GM18517 (cell line): Measurements from ENCODE around the gene USP32.
"Not testable (repeated sequence)": the region's sequence is repeated elsewhere in the genome, so short reads cannot be mapped to it uniquely, and the experiment has no call there.

Experiments used
- ATAC-seq: cut with Tn5 transposase; IDR thresholded peaks from one replicate; pipeline ENCODE4 v1.9.1; 2021; ENCODE audit warnings: mild to moderate bottlenecking, moderate library complexity; ENCODE audit not compliant: unreplicated experiment

USP32 gene

DNA sequence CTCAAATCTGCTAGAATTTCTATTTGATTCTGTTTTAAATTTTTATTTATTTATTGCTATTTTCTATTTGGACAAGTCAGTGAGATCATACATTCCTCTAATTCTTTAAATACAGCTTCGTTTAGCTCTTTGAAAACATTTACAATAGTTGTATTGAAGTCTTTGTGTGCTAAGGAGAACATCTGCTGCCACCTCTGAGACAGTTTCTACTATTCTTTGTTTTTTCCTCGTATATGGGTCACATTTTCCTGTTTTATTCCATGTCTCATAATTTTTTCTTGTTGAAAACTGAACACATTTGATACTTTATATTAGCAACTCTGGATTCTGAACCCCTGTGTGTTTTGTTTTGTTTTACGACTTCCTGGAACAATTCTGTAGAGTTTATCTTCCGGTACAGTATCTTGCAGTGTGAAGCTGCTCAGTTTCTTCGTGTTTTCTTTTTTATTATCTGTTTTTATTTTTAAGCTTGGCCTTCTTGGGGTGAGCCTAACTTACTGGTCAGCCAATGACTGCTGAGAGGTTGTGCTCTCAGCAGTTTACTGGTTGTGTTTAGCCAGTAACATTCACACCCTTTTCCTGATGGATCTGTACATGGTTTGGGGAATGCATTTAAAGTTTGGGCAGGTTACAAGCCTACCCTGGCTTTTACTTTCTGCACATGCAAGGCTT lies 143.2 kb downstream of the USP32 start:
- ATAC-seq, result no peak

DNA sequence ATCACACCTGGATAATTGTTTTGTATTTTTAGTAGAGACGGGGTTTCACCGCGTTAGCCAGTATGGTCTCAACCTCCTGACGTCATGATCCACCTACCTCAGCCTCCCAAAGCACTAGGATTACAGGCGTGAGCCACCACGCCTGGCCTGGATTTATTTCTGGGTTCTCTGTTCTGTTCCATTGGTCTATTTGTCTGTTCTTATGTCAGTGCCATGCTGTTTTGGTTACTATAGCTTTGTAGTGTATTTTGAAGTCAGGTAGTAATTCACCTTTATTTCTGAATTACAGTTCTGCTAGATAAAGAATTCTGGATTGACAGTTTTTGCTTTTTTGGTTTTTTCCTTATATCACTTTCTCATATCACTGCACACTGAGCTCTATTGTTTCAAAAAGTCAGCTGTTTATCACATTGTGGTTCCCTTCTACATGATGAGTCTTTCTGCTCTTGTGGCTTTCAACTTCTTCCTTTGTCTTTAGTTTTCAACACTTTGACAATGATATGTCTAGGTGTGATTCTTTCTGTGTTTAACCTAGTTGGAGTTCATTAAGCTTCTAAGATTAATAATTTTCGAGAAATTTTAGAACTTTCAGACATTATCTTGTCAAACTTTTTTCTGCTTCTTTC lies 144.0 kb downstream of the USP32 start:
- ATAC-seq, result no peak

DNA sequence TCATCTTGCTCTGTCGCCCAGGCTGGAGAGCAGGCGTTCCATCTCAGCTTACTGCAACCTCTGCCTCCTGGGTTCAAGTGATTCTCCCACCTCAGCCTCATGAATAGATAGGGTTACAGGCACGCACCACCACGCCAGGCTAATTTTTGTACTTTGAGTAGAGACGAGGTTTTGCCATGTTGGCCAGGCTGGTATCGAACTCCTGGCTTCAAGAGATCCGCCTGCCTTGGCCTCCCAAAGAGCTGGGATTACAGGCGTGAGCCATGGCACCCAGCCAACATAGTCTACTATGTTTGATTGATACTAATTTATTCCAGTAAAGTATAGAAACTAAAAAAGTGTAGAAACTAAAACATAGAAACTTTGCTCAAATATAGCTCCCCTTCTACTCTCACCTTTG lies 147.3 kb downstream of the USP32 start:
- no peak for ATAC-seq

DNA sequence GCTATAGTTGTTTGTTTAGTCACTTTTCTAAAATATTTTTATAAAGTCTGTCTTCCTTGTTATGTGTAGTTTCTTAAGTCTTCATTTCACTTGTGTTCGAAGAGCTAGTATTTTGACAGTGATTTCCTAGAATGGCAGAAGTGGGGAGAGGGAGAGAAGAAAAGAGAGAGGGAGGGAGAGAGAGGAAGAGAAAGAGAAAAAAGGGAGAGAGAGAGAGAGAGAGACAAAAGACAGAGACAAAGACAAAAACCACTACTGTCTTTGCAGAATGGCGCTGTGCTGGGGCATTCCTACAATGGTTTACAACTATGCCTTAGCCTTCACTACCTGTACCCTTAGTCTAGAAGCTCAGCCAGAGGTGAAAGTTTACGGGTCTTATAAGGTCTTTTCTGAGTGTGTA lies 151.6 kb downstream of the USP32 start:
- no peak for ATAC-seq

DNA sequence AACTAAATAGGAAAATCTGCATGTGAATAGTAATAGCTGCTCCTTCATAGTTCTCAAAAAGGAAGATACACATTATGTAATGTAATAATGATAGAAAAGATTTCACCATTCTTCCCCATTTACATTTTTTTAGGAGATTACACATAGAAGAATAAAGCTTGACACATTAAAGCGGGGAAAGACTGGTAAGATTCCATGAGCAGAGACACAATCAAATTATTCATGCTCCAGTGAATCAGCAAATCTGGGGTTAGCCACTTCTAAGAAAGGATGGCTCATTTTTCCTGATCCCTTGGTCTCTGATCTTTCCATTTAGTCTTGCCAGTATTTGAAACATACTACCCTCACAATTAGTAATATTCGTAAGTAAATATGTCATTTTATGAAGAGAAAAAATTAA lies 160.2 kb downstream of the USP32 start:
- ATAC-seq, result no peak

- ATAC-seq, result no peak
Measured at GRCh38 chr17:60231234-60231633, 160.7 kb downstream of the USP32 start.

DNA sequence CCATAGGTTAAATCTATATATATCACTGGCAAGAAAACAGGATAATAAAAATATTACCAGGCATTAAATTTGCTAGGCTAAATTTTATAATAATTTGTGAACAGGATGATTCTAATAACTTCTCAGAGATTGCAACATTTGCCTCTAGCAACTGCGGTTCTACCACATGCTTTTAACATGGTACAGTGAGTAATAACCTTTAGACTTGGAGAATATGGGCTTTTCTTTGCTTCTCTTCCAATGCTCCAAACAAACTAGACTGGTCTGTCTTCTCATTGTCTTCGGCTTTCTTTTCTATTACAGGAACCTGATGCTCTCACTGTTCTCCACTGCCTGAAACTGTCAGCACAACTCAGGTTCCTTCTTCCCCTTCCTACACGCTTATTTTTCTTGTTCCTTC lies 161.6 kb downstream of the USP32 start:
- ATAC-seq, result no peak

GRCh38 chr17:60229188-60229802 lies 162.6 kb downstream of the USP32 start:
- no peak for ATAC-seq

GRCh38 chr17:60227276-60227675 lies 164.7 kb downstream of the USP32 start:
- ATAC-seq, result not testable (repeated sequence)

DNA sequence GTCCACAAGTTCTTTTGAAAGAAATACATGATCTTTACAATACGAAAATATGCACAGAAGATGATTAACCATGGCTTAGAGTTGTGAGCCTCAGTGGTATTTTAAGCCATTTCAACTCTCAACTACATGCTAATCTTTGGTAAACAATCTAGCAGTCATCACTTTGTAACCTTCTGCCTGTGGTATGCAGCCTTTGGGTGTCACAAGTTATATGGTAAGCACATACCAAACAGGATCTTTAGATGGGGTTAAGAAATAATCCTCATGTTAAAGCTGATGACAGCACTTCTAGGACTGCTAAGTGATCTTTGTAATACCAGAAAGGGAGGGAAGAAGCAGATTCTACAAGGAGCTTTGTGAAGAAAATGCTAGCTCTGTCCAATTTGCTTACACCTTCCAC lies 167.9 kb downstream of the USP32 start:
- ATAC-seq, result no peak

- ATAC-seq, result no peak
Measured at GRCh38 chr17:60223456-60223855, 168.5 kb downstream of the USP32 start.

DNA sequence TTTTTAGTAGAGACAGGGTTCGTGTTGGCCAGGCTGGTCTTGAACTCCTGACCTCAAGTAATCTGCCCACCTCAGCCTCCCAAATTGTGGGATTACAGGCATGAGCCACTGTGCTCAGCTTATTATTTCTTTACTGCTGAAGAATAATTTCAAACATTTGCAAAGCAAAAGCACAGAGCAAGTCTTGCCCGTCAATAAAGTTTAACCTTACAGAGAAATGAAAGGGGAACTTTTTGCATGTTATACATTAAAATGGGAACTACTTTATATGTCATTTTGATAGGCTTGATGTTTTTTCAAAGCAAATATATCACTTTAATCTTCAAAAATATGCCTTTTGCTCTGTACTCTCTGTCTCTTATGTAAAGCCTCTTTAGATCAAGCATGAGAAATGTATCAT lies 173.2 kb downstream of the USP32 start:
- ATAC-seq, result not testable (repeated sequence)

GRCh38 chr17:60215895-60216294 lies 176.0 kb downstream of the USP32 start:
- not testable (repeated sequence) for ATAC-seq

- not testable (repeated sequence) for ATAC-seq
Measured at GRCh38 chr17:60211282-60211681, 180.7 kb downstream of the USP32 start.

DNA sequence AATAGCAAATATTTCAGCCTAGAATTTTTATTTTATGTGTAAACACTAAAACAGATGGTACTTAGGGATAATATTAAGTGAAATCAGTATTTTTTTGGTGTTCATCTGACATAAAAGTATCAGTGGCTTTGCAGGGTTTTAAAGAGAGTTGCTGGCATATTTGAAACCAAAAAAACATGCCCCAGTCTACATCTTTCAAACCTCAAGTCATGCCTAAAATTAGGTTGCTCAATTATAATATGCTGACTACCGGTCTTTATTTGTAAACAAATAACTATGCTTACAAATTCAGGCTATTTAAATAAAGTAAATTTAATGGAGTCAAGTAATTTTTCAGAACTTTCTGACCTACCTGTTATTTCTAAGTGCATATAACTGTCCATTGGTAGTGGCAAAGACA lies 183.6 kb downstream of the USP32 start:
- not testable (repeated sequence) for ATAC-seq

- not testable (repeated sequence) for ATAC-seq
Measured at GRCh38 chr17:60205782-60206181, 186.2 kb downstream of the USP32 start.

DNA sequence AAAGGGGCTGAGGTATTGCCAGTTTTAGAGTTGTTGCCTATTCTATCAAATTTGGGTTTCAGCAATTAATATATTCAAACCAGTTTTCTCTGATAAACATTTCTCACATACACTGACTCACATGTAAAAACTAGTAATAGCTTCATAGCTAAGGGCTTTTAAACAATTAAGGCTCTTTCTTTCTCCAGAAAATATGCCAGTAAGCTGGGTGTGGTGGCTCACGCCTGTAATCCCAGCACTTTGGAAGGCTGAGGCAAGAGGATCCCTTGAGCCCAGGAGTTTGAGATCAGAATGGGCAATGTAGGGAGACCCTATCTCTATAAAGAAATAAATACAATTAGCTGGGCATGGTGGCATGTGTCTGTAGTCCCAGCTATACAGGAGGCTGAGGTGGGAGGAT lies 193.3 kb downstream of the USP32 start:
- ATAC-seq, result not testable (repeated sequence)

DNA sequence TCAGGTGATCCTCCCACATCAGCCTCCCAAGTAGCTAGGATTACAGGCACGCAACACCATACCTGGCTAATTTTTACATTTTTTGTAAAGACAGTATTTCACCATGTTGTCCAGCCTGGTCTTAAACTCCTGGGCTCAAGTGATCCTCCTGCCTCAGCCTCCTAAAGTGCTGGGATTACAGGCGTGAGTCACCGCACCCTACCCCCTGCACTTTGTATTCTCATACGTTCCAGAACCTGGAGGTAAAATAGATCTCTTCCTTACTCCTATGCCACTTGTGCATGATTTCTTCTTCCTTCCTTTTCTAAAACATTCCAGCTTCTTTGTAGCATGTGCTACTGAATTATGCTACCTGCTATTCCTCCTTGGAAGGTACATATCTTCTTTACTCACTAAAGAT lies 197.8 kb downstream of the USP32 start:
- ATAC-seq, result not testable (repeated sequence)

DNA sequence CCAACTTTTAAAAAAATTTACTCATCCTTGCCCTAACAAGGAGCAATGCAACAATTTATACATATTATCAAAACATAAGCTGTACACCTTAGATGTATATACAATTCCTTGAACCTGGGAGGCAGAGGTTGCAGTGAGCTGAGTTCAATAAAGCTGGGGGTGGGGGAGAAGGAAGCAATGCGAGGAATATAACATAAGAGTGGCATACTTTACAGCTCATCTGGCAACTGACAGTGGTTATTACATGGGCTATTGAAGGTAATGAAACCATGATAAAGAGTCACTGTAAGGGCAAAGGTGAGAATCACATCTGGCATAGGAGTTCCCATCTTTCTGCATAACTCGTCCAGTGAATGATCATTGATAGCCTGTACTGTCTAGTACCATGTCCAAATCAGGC lies 198.5 kb downstream of the USP32 start:
- no peak for ATAC-seq

DNA sequence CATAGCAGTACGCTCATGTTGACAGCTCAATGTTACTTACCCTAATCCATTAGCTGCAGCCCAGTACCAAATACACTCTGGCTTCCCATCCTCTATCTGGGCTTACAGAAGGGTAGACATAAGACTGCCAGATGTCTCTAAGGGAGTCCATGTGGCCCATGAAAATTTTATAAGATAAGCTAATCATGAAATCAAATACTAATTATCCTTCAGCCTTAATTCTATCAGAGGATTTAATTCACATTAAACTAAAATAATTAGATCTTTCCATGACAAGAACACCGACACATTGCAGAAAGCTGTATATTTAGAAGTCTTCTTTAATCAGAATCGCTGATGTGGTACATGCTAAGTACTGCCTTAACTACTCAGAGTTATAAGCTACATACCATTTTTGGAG lies 198.9 kb downstream of the USP32 start:
- not testable (repeated sequence) for ATAC-seq

GRCh38 chr17:60190032-60190431 lies 201.9 kb downstream of the USP32 start:
- ATAC-seq, result not testable (repeated sequence)

DNA sequence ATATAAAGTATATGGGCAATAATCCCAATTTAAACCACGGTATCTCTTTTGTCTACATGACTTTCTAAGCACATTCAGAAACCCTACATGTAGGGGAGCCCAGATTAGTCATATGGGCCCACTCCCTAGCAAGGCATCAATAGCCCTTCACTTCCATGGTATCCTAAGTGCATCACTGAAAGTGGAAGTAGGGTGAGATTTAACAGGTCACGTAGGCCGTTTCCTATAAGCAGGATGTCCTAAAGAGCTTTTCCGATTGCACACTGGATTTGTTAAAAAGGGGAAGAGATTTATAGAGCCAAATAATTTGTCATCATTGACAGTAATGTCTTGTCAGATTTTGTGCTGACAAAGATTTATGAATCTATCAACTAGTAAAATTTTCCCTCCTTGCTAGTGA lies 203.2 kb downstream of the USP32 start:
- no peak for ATAC-seq
